ENCODE measurements around the gene TRAK1. TPM values are rescaled to one million over a fixed set of nuclear protein-coding genes. Genes with fewer than 3 reads are reported as not detected.

The TRAK1 gene
- total and polyA plus RNA-seq, 2 of the 4 experiments (the other 2 are of a cell fraction) = 25.6 to 28.1 TPM

- no peak overlapping the region for H3K56ac ChIP-seq (ENCODE audit: extremely low read depth, insufficient read depth, low read length)
- POLR2A ChIA-PET (ENCODE audit: unreplicated experiment) = no interaction called here
- no peak overlapping the region for H3K4me2 ChIP-seq (ENCODE audit: low read depth, low read length)
- H3K9ac ChIP-seq (ENCODE audit: low read depth, low read length) = no peak overlapping the region
- H3K4me3 ChIP-seq (ENCODE audit: insufficient read depth, low read depth, low read length) = no peak overlapping the region
- no peak overlapping the region for H3K4ac ChIP-seq (ENCODE audit: low read depth, low read length)
- in situ Hi-C loops (cut with MboI; ENCODE audit: low sequenced_read_pairs) (no loop called here), intact Hi-C loops (cut with micrococcal nuclease) (no loop called here), dilution Hi-C loops (cut with HindIII; ENCODE audit: low sequenced_read_pairs, unreplicated experiment) (no loop called here)
- H3K79me1 ChIP-seq (ENCODE audit: low read depth in 1 of 2, low read length in 2 of 2) = peaks cover 11 to 42% of the 10 kb centered on the region in 2 experiments; a peak in 3 of 4 replicates
- DNase-seq (no peak), ATAC-seq (ENCODE audit: low read depth) (no peak)
- no peak overlapping the region for H3K14ac ChIP-seq (replicated peaks; ENCODE audit: low read depth, low read length)
- no peak overlapping the region for H2BK20ac ChIP-seq (ENCODE audit: low read depth, low read length)
- no peaks in the 10 kb centered on the region; the same call in none of the 2 replicates for H4K20me1 ChIP-seq (ENCODE audit: insufficient read depth, low read length)
- H2BK5ac ChIP-seq (ENCODE audit: low read depth, low read length, poor library complexity, severe bottlenecking) = no peak overlapping the region
- H3K18ac ChIP-seq (ENCODE audit: low read depth, low read length) = no peak overlapping the region
- CTCF ChIA-PET = no interaction called here
- H3K27ac ChIP-seq (ENCODE audit: insufficient read depth, low read length) = no peak overlapping the region
- H3K9me1 ChIP-seq (ENCODE audit: insufficient read depth, low read length) = peaks cover 15% of the 10 kb centered on the region
- no peaks in the 10 kb centered on the region for H3K9me3 ChIP-seq (ENCODE audit: control insufficient read depth, insufficient read depth, low read length)
- no peaks in the 10 kb centered on the region for H3K36me3 ChIP-seq (ENCODE audit: control insufficient read depth, insufficient read depth, low read length)
- H4K5ac ChIP-seq (ENCODE audit: low read depth, low read length) = no peak overlapping the region
- no peak overlapping the region for H4K8ac ChIP-seq (ENCODE audit: low read depth in 2 of 2, low read length in 2 of 2)
- H3K23ac ChIP-seq (ENCODE audit: low read depth, low read length) = no peak overlapping the region
- WGBS, 2 experiments (ENCODE audit: extremely low coverage in 2 of 2, insufficient read length in 1 of 2) = 60% methylated on average over 2 of the region's 5 CpGs; no CpG with 5 or more reads in 1 of the 2 experiments
- no peak overlapping the region; the same call in 1 of the 2 replicates for H4K91ac ChIP-seq (ENCODE audit: insufficient read depth, low read depth, low read length)
- no peak overlapping the region for H2AK5ac ChIP-seq (ENCODE audit: low read depth, low read length)
- H2AK9ac ChIP-seq (replicated peaks; ENCODE audit: low read depth, low read length, poor library complexity) = no peak overlapping the region
- no TSS peak for BruUV-seq (replicated peaks)
- no peak overlapping the region for H2AFZ ChIP-seq (replicated peaks; ENCODE audit: low read length, poor library complexity)
- peaks cover 8% of the 10 kb centered on the region for H3K4me1 ChIP-seq (ENCODE audit: control insufficient read depth, insufficient read depth, low read length)
- no peak overlapping the region for H2BK120ac ChIP-seq (ENCODE audit: low read depth, low read length)
- H3K27me3 ChIP-seq (ENCODE audit: control insufficient read depth, insufficient read depth, low read length) = no peaks in the 10 kb centered on the region
- TF ChIP-seq RAD21 (IDR thresholded peaks at IDR 0.05; ENCODE audit: low read length) = no peak
- no peak for TF ChIP-seq CEBPB (IDR thresholded peaks at IDR 0.05; ENCODE audit: low read depth, low read length)
- no peak for TF ChIP-seq CHD1 (IDR thresholded peaks at IDR 0.05; ENCODE audit: low read depth, low read length)
- TF ChIP-seq CTCF (conservative IDR thresholded peaks at IDR 0.05; ENCODE audit: low read depth, low read length) = no peak
- no peak for TF ChIP-seq RFX5 (IDR thresholded peaks at IDR 0.05; ENCODE audit: low read depth, low read length)
- no peak for TF ChIP-seq MXI1 (IDR thresholded peaks at IDR 0.05; ENCODE audit: borderline replicate concordance, low read depth, low read length)
- TF ChIP-seq NFE2L2 (IDR thresholded peaks at IDR 0.05; ENCODE audit: low read depth, low read length) = no peak
- TF ChIP-seq BHLHE40 (IDR thresholded peaks at IDR 0.05; ENCODE audit: low read depth, low read length) = no peak
- TF ChIP-seq MAZ (IDR thresholded peaks at IDR 0.05; ENCODE audit: borderline replicate concordance, low read depth, low read length) = no peak
- no peak for TF ChIP-seq USF2 (IDR thresholded peaks at IDR 0.05; ENCODE audit: low read depth, low read length)
- no peak overlapping the region for H2BK15ac ChIP-seq (ENCODE audit: low read depth, low read length)
Observed at GRCh38 chr3:42162462-42162861, 71.3 kb downstream of the TRAK1 start.
